Left renal pelvis (tissue), 4 donors: ENCODE data around the gene CCDC32. TPM values are rescaled to one million over a fixed set of nuclear protein-coding genes. Genes with fewer than 3 reads are reported as not detected.

ENCODE experiments used
- DNase-seq, 4 donors: peaks; one replicate each; pipeline ENCODE4 v3.0.0-alpha.2; 2013; ENCODE audit warnings: low read depth in 4 of 4, low spot score in 3 of 4
- polyA plus RNA-seq, 4 donors: library from polyadenylated mRNA; unstranded; fragments of 120-200 nt; gene quantifications; one replicate each; pipeline ENCODE4 v1.2.1, GENCODE V29; 2013; ENCODE audit not compliant: insufficient read length in 4 of 4

Gene CCDC32
- polyA plus RNA-seq, 4 donors = 23.3 to 27.0 (median 26.0) TPM

DNA sequence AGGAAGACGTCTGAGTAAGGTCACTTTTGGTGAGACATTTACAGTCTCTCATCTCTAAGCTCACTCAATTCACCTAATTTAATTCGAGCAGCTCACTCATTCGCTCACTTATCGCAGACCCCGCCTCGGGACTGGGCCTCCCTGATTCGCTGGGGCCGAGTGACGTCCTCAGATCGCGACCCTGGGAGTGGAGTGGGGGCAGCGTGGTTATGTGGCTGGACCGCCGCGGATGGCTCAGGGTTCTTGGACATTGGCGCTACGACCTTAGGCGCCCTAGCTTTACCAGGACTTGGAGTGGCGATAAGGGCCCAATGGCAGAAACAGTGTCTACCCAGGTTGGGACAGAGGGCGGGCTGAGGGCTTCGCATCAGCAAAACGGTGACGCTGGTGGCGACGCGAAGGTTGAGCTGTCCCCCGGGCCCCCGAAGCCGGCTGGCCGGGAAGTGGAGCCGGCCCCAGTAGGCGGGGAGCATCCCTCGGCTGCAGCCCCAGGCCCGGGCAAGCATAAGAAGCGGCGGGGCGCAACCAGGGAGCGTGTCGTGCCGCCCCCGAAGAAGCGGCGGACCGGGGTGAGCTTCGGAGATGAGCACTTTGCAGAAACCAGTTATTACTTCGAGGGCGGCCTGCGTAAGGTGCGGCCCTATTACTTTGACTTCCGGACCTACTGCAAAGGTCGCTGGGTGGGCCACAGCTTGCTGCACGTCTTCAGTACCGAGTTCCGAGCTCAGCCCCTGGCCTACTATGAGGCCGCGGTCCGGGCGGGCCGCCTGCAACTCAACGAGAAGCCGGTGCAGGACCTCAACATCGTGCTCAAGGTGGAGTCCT is 4.5 kb upstream of the CCDC32 start, which contains the start of gene RPUSD2:
TSS of gene RPUSD2 (plus strand) at position 171 of the 825 bp plus-strand sequence. CDS start at position 210, 39 bp downstream.
- DNase-seq = peak; percentile 79 to 88 (median 84)

- no peak for DNase-seq
Measured at GRCh38 chr15:40567111-40567510, 2.3 kb upstream of the CCDC32 start.

DNA sequence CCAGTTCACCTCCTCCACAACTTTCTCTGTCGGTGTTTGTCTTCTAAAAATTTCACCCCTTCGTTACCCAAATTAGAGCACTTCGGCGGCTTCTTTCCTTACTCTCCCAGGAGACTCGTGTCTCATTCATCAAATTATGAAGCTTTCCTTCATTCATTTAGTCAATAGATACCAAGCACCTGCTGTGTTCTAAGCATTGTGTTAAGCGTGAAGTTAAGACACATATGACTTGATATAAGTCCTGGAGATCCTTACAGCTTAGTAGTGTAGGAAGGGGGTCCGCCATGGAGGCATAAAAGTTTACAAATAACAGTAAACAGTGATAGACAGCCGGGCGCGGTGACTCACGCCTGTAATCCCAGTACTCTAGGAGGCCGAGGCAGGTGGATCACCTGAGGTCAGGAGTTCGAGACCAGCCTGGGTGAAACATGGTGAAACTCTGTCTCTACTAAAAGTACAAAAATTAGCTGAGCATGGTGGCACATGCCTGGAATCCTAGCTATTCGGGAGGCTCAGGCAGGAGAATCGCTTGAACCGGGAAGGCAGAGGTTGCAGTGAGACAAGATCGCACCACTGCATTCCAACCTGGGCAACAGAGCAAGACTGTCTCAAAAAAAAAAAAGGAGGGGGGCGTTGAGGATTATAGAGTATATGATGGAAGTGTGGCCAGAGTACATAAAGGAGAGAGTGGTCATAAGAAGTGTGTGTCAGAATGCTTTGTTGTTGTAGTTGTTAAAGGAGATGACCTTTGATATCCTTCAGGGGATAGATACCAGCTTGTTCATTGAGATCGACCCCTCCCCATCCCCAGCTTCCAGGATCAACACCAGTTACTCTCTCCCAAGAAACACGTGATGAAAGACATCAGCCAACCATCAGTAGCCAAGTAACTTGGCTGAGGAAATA is 744 bp upstream of the CCDC32 start:
- no peak for DNase-seq

DNA sequence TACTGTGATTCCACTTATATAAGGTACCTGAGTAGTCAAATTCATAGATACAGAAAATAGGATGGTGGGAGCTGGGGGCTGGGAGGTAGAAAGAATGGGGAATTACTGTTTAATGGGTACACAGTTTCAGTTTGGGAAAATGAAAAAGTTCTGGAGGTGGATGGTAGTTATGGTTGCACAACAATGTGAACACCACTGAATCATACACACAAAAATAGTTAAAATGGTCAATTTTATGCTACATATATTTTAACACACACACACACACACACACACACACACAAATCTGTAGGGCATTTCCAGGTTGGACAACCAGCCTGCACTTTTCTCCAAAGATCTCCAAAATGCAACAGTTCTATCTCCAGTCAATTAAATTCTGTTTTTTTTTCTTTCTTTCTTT is 1.4 kb downstream of the CCDC32 start:
- DNase-seq = no peak

- DNase-seq = no peak
Measured at GRCh38 chr15:40562691-40563090, 2.2 kb downstream of the CCDC32 start.

DNA sequence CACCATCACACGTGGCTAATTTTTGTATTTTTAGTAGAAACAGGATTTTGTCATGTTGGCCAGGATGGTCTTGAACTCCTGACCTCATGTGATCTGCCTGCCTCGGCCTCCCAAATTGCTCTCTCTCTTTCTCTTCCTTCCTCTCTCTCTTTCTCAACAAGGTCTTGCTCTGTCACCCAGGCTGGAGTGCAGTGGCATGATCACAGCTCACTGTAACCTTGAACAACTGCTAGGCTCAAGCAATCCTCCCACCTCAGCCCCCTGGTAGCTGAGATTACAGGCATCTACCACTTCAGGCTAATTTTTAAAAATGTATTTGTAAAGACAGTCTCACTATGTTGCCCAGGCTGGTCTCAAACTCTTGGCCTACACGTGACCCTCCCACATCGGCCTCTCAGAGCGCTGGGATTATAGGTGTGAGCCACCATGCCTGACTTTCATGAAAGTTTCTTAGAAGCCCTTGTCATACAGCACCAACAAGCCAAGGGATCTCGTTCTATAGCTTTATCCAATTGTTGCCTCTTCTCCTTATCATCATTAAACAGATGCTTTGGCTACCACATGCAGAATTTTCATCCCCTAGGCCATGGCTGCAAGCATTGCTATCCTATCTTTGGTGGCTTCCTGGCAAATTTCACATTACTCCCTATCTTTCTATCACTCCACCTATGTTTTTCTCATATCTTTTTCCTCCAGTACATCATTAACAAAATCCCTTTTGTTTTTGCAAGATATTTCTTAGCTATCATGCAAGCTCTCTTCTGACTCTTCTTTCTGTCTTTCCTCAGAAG is 5.7 kb downstream of the CCDC32 start:
- DNase-seq = no peak

- DNase-seq = no peak
Measured at GRCh38 chr15:40555876-40556275, 9.0 kb downstream of the CCDC32 start.

DNA sequence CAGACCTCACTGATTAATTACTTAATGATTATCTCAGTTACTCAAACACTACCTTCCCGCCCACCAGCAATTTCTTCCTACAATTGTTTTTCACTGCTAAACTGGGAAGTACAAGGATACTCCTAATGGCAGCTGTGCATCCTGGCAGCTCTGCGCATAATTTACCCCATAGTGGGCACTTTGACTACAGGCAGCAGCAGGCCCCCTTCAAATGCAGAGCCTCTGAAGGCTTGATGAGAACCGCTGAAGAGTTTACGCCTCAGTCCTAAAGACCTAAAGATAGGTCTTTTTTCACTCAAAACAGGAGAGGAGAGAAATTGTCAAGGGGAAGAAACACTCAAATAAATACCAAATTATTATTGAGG is 10.7 kb downstream of the CCDC32 start:
- no peak for DNase-seq

GRCh38 chr15:40550341-40551037 is 14.4 kb downstream of the CCDC32 start:
- DNase-seq = no peak

DNA sequence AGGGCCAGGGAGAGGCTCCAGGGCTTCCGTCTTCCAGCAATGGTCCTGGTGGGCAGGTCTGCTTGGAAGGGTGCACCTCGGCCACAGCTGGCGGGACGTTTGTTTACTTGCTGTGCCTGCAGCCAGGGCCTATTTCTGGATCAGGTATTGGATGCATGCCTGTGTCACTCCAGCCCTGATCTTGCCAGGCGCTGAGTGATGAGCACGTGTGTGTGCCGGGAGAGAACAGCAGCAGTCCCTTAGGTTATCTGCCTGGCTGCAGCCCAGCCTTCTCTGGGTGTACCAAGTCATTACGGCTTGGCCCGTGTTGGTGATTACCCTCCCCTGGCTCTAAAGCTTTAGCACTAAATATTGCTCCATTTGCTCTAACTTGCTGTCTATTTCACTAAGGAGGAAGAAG is 14.9 kb downstream of the CCDC32 start:
- DNase-seq = no peak

DNA sequence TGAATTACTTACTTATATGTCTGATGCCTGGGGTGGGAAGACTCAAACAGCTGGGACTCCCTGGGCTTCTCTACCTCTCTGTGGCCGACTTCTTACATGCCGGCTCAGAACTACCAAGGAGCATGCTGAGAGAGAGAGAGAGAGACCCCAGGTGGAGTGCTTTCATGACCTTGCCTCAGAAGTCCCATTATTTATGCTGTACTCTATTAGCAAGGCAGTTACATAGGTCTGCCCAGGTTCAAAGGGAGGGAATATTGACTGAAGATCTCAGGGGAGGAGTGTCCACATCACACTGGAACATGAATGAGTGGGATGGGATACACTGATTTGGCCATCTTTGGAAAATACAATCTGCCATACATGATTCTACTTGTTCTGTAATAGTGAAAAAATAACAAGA is 16.2 kb downstream of the CCDC32 start:
- no peak for DNase-seq

GRCh38 chr15:40545457-40545856 is 19.4 kb downstream of the CCDC32 start:
- DNase-seq = no peak

GRCh38 chr15:40543631-40544294 is 21.1 kb downstream of the CCDC32 start:
- no peak for DNase-seq

- no peak for DNase-seq
Measured at GRCh38 chr15:40543082-40543481, 21.8 kb downstream of the CCDC32 start.

GRCh38 chr15:40538976-40539375 is 25.9 kb downstream of the CCDC32 start:
- DNase-seq = peak in 1 of 4 donors; percentile 12

- DNase-seq = no peak
Measured at GRCh38 chr15:40536501-40536900, 28.3 kb downstream of the CCDC32 start.

DNA sequence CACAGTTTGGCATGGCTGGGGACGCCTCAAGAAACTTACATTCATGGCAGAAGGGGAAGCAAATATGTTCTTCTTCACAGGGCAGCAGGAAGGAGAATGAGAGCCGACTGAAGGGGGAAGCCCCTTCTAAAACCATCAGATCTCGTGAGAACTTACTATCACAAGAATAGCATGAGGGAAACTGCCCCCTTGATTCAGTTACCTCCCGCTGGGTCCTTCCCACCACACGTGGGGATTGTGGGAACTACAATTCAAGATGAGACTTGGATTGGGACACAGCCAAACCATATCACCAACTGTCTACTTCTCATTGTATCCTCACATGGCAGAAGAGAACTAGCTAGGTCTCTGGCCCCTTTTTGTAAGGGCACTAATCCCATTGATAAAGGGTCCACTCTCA is 30.5 kb downstream of the CCDC32 start:
- no peak for DNase-seq

GRCh38 chr15:40533763-40534364 is 31.0 kb downstream of the CCDC32 start:
- no peak for DNase-seq

- DNase-seq = no peak
Measured at GRCh38 chr15:40528801-40529200, 36.0 kb downstream of the CCDC32 start.
